ENCODE results near the gene ZNF783. TPM values are rescaled to one million over a fixed set of nuclear protein-coding genes. Genes with fewer than 3 reads are reported as not detected.

ZNF783 gene
- total RNA-seq = 13.3 and 13.4 TPM in 2 replicates

GRCh38 chr7:149261829-149262617, at the start of gene ZNF783:
Gene ZNF783, plus strand, starts transcription at chr7:149262196. Its CDS starts 138 bp downstream, at chr7:149262334.
- H3K4me2 ChIP-seq (ENCODE audit: insufficient read depth, low read length) = peak within 1 kb of the TSS; percentile 88
- peak; percentile 99 for DNase-seq (ENCODE audit: insufficient read length, low spot score, missing footprints)
- peaks cover 10% of the 10 kb centered on the region for H3K4me1 ChIP-seq (ENCODE audit: insufficient read depth, low read length)
- H3K36me3 ChIP-seq (ENCODE audit: insufficient read depth, low read length) = peaks cover 25% of the 10 kb centered on the region
- H3K4me3 ChIP-seq (ENCODE audit: insufficient read depth, low read length) = peak within 1 kb of the TSS; percentile 78
- no peaks in the 10 kb centered on the region for H3K9me3 ChIP-seq (ENCODE audit: low read depth, low read length)
- H3K79me2 ChIP-seq (ENCODE audit: insufficient read depth, low read length) = peaks cover 32% of the 10 kb centered on the region
- TF ChIP-seq, protein P1, sequence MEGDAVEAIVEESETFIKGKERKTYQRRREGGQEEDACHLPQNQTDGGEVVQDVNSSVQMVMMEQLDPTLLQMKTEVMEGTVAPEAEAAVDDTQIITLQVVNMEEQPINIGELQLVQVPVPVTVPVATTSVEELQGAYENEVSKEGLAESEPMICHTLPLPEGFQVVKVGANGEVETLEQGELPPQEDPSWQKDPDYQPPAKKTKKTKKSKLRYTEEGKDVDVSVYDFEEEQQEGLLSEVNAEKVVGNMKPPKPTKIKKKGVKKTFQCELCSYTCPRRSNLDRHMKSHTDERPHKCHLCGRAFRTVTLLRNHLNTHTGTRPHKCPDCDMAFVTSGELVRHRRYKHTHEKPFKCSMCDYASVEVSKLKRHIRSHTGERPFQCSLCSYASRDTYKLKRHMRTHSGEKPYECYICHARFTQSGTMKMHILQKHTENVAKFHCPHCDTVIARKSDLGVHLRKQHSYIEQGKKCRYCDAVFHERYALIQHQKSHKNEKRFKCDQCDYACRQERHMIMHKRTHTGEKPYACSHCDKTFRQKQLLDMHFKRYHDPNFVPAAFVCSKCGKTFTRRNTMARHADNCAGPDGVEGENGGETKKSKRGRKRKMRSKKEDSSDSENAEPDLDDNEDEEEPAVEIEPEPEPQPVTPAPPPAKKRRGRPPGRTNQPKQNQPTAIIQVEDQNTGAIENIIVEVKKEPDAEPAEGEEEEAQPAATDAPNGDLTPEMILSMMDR (IDR thresholded peaks at IDR 0.05; ENCODE audit: extremely low read depth, low read depth, low read length) = peak; percentile 53
- H3K27ac ChIP-seq (ENCODE audit: low read depth, low read length) = peak within 1 kb of the TSS; percentile 96
- H3K27me3 ChIP-seq (ENCODE audit: insufficient read depth, low read length) = no peaks in the 10 kb centered on the region
- peak within 1 kb of the TSS; percentile 82 for H2AFZ ChIP-seq (ENCODE audit: low read length)
- H4K20me1 ChIP-seq (ENCODE audit: insufficient read depth, low read length) = peaks cover 2% of the 10 kb centered on the region

DNA sequence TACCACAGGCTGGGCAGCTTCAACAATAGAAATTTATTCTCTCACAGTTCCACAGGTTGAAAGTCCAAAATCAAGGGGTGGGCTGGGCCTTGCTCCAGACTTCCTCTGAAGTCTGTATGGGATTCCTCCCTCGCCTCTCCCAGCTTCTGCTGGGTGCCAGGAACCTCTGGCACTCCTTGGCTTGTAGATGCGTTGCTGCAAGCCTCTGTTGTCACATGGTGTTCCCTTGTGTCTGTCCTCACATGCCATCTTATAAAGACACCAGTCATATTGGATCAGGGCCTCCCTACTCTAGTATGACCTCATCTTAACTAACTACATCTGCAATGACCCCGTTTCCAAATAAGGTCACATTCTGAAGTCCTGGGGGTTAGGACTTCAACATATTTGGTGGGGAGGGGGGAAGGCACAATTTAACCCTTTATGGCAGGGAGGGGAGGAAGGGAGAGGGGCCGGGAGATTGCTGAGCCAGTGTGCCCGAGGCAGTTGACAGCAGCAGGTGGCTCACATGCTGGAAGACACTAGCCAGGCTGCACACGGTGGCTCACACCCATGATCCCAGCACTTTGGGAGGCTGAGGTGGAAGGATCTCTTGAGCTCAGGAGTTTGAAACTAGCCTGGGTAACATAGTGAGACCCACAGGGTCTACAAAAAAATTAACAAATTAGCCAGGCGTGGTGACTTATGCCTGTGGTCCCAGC, 47.8 kb upstream of the ZNF783 start:
- no peak overlapping the region for H3K4me3 ChIP-seq (ENCODE audit: insufficient read depth, low read length)
- no peak for DNase-seq (ENCODE audit: insufficient read length, low spot score, missing footprints)
- no peaks in the 10 kb centered on the region for H3K79me2 ChIP-seq (ENCODE audit: insufficient read depth, low read length)
- H3K36me3 ChIP-seq (ENCODE audit: insufficient read depth, low read length) = peaks cover 75% of the 10 kb centered on the region
- TF ChIP-seq, protein P1 (IDR thresholded peaks at IDR 0.05; ENCODE audit: extremely low read depth, low read depth, low read length) = no peak
- H2AFZ ChIP-seq (ENCODE audit: low read length) = no peak overlapping the region
- no peak overlapping the region for H3K27ac ChIP-seq (ENCODE audit: low read depth, low read length)
- H4K20me1 ChIP-seq (ENCODE audit: insufficient read depth, low read length) = peaks cover 12% of the 10 kb centered on the region
- no peaks in the 10 kb centered on the region for H3K9me3 ChIP-seq (ENCODE audit: low read depth, low read length)
- no peak overlapping the region for H3K4me2 ChIP-seq (ENCODE audit: insufficient read depth, low read length)
- no peaks in the 10 kb centered on the region for H3K27me3 ChIP-seq (ENCODE audit: insufficient read depth, low read length)
- H3K4me1 ChIP-seq (ENCODE audit: insufficient read depth, low read length) = peaks cover 13% of the 10 kb centered on the region

- Histone ChIP-seq H4K20me1 (ENCODE audit: insufficient read depth, low read length) (peaks cover 4% of the 10 kb centered on the region), H3K4me2 (ENCODE audit: insufficient read depth, low read length) (no peak overlapping the region), H3K9me3 (ENCODE audit: low read depth, low read length) (no peaks in the 10 kb centered on the region), H3K4me3 (ENCODE audit: insufficient read depth, low read length) (no peak overlapping the region), H3K79me2 (ENCODE audit: insufficient read depth, low read length) (no peaks in the 10 kb centered on the region), H3K27ac (ENCODE audit: low read depth, low read length) (no peak overlapping the region), H3K36me3 (ENCODE audit: insufficient read depth, low read length) (peaks cover 54% of the 10 kb centered on the region), H2AFZ (ENCODE audit: low read length) (no peak overlapping the region), H3K4me1 (ENCODE audit: insufficient read depth, low read length) (peaks cover 18% of the 10 kb centered on the region), H3K27me3 (ENCODE audit: insufficient read depth, low read length) (no peaks in the 10 kb centered on the region)
- TF ChIP-seq, protein P1 (IDR thresholded peaks at IDR 0.05; ENCODE audit: extremely low read depth, low read depth, low read length) = no peak
- no peak for DNase-seq (ENCODE audit: insufficient read length, low spot score, missing footprints)
These were observed 45.6 kb upstream of the ZNF783 start for GRCh38 chr7:149216402-149216801.

DNA sequence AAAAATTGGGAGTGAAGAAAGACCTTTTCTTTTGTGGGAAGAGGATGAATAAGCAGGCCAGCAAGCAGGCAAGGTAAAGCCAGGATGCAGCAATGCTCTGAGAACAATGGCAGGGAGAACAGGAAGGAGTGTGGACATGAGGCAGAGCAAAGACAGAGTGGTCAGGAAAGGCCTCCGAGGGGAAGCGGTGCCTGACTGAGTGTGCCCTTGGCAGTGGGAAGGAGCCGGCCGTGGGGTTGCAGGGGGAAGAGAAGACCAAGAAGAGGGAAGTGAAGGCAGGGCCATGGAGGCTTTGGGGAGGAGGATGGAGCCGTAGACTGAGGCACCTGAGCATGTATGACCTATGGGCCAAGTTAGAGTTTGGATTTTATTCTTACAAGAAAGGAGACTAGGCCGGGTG, 44.4 kb upstream of the ZNF783 start:
- H3K4me2 ChIP-seq (ENCODE audit: insufficient read depth, low read length) = no peak overlapping the region
- H3K36me3 ChIP-seq (ENCODE audit: insufficient read depth, low read length) = peaks cover 45% of the 10 kb centered on the region
- H3K27ac ChIP-seq (ENCODE audit: low read depth, low read length) = no peak overlapping the region
- no peaks in the 10 kb centered on the region for H3K27me3 ChIP-seq (ENCODE audit: insufficient read depth, low read length)
- DNase-seq (ENCODE audit: insufficient read length, low spot score, missing footprints) = no peak
- no peaks in the 10 kb centered on the region for H3K79me2 ChIP-seq (ENCODE audit: insufficient read depth, low read length)
- TF ChIP-seq, protein P1 (IDR thresholded peaks at IDR 0.05; ENCODE audit: extremely low read depth, low read depth, low read length) = no peak
- no peak overlapping the region for H2AFZ ChIP-seq (ENCODE audit: low read length)
- no peaks in the 10 kb centered on the region for H3K9me3 ChIP-seq (ENCODE audit: low read depth, low read length)
- H3K4me3 ChIP-seq (ENCODE audit: insufficient read depth, low read length) = no peak overlapping the region
- H3K4me1 ChIP-seq (ENCODE audit: insufficient read depth, low read length) = peaks cover 18% of the 10 kb centered on the region
- peaks cover 4% of the 10 kb centered on the region for H4K20me1 ChIP-seq (ENCODE audit: insufficient read depth, low read length)

All from osteoblast (primary cell).